Activated T-helper 9 cell treated with anti-CD3 and anti-CD28 coated beads, Interleukin-2, amount 50 U/mL, for 16 hours (primary cell): ENCODE measurements around the gene SAAL1.

ENCODE experiments used
- DNase-seq: peaks from one replicate; pipeline ENCODE4 v3.0.0-alpha.2; 2020; ENCODE audit warnings: low read depth

Gene SAAL1

DNA sequence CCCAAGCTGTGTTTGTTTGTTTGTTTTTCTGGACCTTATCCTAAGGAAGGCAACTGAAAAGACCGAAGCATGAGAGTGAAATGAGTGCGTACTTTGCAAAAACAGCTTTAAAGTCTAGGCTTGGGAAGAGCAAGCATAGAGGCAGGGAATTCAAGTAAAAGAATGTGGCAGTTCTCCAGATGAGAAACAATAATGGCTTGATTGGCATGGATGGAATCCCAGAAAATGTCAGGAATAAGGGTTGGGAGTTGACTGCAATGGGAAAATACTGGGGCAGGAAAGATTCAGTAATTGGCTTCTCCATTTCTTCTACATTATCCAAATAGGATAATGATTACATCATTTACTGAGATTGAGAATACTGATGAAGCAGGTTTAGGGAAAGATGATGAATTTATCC, 17.5 kb downstream of the SAAL1 start:
- no peak for DNase-seq

DNA sequence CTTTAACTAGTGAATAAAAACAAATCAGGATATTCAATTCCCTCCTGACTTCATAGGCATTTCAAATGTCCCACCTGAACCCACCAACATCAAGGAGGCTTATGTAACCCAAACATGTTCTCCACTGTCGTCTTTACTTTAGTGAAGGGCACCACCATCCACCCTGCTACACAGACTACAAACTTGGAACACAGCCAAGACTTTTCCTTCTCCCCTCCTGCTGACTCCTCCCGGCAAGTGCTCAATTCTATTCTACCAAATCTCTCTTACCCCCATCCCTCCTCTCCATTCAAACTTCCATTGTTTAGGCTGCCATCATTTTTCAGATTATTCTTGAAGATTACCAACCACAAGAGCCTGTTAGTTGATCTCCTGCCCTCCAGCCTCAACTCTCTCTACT, 24.3 kb downstream of the SAAL1 start:
- DNase-seq: no peak

DNA sequence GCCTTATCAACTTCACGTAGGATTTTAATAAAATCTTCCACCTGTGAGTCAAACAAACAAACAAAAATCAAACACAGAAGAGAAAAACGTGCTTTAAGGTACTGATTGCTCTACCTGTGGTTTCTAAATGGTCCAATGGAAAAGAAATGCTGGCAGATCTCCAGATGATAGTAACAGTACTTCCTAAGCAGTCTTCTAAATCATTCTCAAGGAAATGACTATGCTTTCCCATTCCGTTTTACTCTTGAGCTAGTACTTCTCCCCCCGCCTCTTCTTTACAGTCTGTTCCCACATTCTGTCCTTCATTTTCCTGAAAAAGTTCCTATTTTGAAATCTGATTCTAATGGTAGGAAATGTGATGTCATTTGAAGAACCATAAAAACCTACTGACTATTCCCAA, 25.4 kb downstream of the SAAL1 start:
- no peak for DNase-seq

DNA sequence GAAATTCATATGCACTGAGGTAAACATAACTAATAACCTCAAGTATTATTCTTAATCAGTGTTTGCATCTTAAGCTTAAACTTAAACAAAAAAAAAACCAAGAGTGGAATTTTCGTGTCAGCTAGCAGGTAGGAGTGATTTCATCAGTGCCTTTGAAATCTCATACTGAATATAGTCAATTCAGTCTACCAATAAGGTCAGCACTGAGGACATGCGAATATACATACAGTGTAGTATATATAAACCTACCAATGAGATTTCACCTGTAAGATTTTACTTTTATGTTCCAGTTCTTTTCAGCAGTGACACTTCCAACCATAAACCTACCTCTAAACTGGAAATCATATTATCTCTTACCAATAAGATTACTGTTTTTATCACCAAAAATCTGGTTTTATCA, 27.0 kb downstream of the SAAL1 start:
- no peak for DNase-seq

DNA sequence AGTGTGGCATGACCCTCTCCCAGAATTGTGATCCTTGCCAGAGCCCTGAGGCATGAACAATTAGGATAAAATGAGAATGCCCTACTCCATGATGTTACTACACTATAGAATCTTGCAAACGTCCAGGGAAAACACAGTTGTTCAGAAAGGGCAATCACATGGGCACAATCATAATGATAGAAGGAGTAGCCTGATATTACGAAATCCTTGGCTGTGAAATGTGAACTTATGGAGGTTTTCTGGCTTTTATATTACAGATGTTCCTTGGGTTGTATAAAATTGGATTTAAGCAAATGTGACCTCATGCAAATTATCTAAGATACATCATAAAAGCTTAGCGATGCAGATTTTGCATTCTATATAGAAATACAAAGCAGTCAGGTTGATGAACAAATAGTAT, 30.4 kb downstream of the SAAL1 start:
- DNase-seq: no peak

DNA sequence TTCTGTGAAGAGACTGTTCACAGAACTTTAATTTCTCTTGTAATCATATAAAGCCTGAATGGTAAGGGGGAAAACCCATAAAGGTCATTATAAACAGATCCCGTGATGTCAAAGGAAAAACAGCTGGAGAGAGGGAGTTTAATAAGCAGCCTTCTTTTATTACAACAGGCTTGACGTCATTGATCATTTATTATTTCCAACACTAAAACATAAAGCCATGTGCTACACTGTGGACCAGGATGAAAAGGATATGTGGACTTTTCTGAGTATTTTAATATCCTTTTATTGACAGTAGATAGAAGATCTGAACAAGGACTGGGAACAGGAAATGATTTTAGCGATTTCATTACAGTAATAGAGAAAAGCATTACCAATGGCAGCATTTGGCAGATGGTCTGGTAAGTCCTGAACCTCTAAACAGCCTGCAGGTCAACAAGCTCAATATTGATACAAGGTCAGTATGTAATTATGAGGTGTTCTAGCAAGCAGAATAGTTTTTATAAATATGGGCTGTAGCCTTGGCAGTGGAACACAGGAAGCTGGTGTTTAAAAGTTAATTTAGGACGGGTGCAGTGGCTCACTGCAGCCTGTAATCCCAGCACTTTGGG, 34.7 kb downstream of the SAAL1 start:
- DNase-seq: no peak

DNA sequence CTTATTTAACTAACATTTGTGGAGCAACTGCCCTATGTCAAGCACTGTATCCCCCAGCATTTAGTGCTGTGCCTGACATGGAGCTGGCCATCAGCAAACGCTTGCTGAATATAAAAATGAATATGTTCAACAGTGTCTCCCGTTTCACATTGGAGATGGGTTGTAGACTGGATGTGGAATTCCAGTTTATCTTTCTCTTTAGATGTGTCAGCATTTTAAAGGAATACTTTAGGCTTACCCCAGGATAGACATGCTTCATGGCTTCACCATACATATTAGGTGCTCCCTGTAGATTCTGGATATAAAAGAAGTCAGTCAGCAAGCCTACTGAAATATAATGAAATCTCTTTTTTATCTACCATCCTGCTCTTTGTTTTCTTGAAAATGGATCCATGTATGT, 38.5 kb downstream of the SAAL1 start:
- no peak for DNase-seq

DNA sequence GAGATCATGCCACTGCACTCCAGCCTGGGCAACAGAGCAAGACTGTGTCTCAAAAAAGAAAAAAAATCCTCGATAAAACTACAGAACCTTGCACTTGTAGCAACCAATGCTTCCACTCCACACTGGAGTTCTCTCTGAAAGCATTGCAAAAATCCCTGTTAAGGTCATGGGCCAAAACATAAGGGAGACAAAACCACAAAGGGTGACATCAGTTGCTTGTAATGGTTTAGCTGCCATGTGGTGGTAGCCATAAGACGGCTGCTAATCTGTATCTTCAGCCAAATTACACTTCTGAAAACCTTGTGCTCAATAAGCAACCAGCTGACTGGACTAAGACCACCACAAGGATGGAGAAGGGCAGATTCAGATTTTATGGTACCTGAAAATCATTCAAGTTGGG, 39.3 kb downstream of the SAAL1 start:
- no peak for DNase-seq

DNA sequence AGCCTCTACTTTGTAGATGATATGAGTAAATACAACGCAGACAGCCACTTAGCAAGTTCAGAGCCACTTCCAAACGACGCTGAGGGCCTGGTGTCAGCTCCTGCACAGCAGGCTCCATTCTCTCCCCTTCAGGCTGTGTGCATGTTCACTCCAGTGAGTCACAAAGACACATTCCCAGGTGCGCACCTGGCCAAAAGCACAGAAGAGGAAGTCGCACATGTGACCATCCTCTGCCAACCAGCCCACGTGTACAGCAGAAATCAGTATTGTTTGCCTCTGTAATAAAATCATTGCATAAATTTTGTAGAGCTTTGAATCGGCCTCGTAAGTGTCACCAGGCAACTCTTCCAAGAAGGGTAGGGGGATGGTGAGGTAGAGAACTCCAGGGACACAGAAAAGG, 40.3 kb downstream of the SAAL1 start:
- DNase-seq: no peak

DNA sequence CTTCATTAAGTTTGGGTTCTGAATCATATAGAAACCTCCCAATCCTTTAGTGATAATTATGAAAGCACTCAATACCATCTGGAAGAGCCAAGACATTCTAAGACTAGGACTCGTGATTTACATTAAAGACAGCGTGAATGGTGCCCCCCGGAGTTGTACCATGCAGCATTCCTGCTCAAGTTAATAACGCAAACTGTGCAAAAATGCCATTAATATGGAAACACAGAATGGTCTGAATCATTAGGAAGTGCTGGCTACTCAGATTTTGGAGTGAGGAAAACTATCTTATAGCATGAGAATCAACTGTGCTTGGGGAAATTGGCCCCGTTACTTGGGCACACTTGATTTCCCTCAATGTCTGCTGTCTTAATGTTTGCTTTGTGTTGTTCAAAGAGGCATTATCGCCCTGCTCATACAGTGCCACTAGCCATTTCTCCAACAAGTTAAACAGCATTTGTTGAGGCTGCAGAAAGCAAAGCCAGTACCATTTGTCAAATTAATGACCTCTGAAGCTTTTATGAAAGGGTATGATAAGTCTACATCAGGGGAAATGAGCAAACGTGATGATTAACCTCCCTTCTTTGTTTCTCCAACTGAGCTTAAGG, 41.3 kb downstream of the SAAL1 start:
- DNase-seq: no peak

DNA sequence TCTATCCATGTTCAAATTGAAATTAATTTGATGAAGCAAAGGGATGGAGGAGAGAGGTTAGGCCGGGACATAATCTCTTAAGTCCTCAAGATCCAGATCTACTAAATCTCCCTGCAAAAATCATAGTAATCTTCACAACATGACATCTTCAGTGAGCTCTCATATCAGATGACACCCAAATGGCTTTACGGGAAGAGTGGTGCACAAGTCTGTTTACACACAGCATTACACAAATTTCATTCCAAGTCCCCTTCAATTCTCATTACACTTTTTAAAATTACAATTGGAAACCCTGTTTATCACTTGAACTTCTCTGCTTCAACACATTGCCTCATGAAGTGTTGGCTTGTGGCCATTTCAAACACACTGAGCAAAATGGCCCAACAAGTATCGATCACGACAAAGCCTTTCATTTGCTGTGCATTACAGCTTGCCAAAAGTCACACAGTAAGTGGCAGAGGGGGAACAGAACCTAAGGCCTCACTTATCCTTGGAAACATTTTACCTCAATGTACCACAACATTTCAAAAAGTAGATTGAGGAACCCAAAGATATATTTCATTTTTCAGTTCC, 41.9 kb downstream of the SAAL1 start:
- DNase-seq: no peak

DNA sequence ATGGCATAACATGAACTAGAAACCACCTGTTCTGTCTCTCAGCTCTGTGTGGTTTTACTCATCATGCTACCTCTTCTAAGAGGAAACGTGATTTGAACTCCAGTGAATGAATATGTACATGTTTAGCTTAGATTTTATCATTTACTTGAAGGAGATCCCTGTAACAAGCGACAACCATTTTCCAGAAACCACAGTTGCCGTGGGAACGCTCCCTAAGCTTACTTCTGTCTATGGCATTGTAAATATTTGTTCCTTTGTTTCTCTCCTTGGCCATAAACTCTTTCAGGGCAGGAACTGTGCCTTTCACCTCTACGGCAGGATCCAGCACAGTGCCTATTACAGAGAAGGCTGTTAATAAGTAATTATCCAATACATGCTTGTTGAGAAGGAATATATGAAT, 42.8 kb downstream of the SAAL1 start:
- no peak for DNase-seq

DNA sequence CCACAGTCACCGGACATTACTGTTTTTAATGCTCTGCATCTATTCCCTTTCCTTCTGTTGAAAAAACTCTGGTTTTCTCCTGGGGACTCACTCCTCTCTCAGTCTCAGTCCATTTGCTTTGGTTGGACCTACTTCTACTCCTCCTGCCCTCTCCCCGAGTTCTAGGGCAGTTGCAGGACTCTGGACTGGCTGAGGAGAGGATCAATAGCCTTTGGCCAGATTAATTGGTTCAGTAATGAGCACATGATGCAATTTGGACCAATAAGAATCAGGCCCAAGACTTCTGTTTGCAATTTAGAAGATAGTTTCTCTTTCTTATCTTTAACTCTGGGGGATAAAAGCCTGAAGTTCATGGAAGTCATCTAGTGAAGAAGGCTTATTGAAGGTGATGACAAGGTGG, 44.5 kb downstream of the SAAL1 start:
- DNase-seq: no peak

DNA sequence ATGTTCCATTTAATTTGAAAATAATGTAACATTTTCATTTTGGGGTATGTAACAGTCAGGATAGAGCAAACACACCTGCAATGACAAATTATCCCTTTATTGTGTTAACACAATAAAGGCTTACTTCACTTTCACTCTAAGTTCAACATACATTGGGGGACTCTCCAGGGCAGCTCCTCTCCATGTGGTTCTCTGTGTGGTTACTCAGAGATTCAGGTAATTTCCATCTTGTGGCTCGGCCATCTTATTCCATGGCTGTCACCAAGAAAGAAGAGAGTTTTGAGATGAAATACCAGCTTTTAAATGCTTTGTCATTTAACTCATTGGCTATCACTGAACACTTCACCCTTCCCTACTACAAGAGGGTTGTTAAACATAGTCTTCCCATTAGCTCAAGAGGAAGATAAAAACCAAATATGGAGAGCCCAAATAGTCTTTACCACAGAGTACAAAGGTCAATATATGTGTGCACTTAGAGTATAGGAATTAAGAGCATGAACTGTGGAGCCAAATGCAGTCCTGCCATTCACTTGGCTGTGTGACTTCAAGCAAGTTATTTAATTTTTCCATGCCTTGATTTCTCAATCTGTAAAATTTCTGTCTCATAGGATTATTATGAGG, 49.2 kb downstream of the SAAL1 start:
- DNase-seq: no peak

DNA sequence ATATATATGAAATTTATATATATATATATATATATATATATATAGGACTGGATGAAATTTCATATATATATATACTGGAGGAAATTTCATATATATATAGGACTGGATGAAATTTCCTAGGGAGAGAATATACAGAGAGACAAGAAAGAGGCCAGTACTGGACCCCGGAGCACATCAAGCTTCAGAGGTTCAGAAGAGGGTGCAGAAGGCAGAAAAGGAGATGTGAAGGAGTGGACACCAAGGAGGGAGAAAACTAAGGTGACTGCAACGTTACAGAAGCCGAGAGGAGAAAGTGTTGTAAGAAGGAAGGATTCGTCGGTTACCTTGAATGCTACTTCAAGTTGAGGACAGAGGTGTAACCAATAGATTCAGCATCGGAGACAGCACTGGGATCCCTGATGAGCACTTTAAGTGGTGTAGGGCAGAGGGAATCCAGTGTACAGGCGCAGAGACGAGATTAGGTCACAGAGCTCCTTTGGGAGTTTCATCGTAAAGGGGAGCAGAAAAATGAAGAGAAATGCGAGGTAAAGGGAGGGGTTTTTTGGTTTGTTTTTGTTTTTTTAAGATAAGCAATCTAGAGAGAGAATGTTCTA, 51.3 kb downstream of the SAAL1 start:
- DNase-seq: no peak

DNA sequence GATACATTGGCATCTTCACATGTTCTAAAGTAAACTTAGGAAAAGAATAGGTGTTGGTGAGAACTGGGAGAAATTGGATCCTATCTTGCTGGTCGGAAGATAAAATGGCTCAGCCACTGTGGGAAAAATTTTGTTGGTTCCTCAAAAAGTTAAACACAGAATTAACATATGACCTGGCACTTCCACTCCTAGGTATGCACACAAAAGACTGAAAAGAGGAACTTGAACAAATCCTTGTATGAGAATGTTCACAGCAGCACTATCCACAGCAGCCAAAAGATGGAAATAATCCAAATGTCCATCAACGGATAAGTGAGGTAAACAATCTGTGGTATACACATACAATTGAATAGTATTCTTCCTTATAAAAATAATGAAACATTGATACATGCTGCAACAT, 55.0 kb downstream of the SAAL1 start:
- no peak for DNase-seq

DNA sequence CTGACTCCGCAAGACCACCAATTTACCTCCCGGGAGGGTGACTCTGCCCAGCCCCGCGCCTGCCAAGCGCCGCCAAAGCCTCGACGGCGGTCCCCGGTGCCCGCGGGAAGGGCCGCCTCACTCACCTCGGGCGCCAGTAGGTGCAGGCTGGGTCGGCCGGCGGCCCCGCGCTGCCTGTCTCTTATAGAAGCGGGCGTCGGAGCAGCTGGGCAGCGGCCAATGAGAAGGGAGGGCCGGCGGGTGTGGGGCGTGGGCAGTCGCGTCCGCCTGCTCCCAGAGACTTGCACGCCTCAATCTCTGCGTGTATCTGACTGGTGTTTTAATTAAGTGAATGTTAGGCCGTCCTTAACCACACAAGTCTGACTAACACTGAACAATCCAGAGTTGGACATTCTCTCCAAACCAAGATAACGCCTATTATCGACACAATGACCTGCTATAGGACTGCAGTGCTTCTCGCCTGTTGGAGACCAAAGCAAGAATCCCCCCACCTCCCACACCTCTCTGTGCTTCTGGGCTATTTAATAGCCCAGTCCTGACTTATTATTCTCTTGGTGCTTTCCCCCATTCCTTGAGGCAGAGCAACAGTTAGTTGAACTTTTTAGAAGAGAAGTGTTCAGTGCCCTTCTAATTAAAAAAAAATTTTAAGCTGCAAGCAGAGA, 59.6 kb downstream of the SAAL1 start, which contains the start of gene TPH1:
TSS of gene TPH1 (minus strand) at position 154 of the 662 bp plus-strand sequence. CDS start 5,507 bp downstream, outside the sequence.
- no peak for DNase-seq

DNA sequence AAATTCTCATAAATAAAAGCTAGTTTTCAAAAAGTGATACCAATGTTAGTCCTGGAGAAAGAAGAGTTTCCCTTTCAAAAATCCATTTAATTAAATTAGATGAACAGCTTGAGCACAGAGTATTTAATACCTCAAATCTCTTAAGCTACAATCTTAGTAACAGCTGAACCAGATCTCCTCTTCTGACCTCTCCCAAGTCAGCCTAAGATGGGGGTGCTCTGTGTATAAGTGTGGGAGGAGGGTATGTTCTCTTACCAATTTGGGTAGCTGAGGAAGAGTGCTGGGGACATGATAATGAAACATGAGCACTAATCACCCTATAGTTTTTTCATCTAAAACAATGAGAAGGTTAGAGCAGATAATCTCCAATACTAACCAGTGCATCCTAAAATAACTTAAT, 69.4 kb downstream of the SAAL1 start:
- no peak for DNase-seq
